Coronary artery (tissue), 2 donors: Measurements from ENCODE around the gene ARFGEF2.
"Not testable (repeated sequence)": the region's sequence is repeated elsewhere in the genome, so short reads cannot be mapped to it uniquely, and the experiment has no call there.

Source experiments
- DNase-seq: peaks from one replicate; pipeline ENCODE4 v3.0.0-alpha.2; 2017; ENCODE audit warnings: low spot score
- H3K27ac ChIP-seq, 2 donors: fragments of 200-600 bp; sonication (generic); one replicate each; pipeline ENCODE4 v1.5.1; 2016 to 2019
- H3K4me3 ChIP-seq: fragments of 200-600 bp; sonication (generic); 2 replicates; pipeline ENCODE4 v1.5.1; 2016; ENCODE audit warnings: mild to moderate bottlenecking, moderate library complexity
- CTCF ChIP-seq: fragments of 200-600 bp; sonication (generic); IDR thresholded peaks from one replicate; pipeline ENCODE4 v1.5.1; 2019; ENCODE audit warnings: antibody characterized with exemption

The ARFGEF2 gene

GRCh38 chr20:48928832-48929725 lies 7.6 kb downstream of the ARFGEF2 start:
- no peak for TF ChIP-seq CTCF
- Histone ChIP-seq H3K27ac (peak overlapping the region; percentile 74 to 84), H3K4me3 (peak overlapping the region; percentile 43)
- DNase-seq: no peak

- no peak for DNase-seq
- no peak for TF ChIP-seq CTCF
- peak overlapping the region; percentile 74 to 84 for H3K27ac ChIP-seq
- H3K4me3 ChIP-seq: peak overlapping the region; percentile 10
These were observed 8.5 kb downstream of the ARFGEF2 start for GRCh38 chr20:48930035-48930434.

- peak overlapping the region; percentile 74 to 84 for H3K27ac ChIP-seq
- DNase-seq: no peak
- no peak for TF ChIP-seq CTCF
- H3K4me3 ChIP-seq: no peak overlapping the region
These were observed 9.4 kb downstream of the ARFGEF2 start for GRCh38 chr20:48930878-48931277.

GRCh38 chr20:48931527-48932374 lies 10.2 kb downstream of the ARFGEF2 start:
- Histone ChIP-seq H3K27ac (peak overlapping the region; percentile 74 to 84), H3K4me3 (no peak overlapping the region)
- DNase-seq: no peak
- TF ChIP-seq CTCF: no peak

GRCh38 chr20:48932375-48932941 lies 10.9 kb downstream of the ARFGEF2 start:
- DNase-seq: no peak
- Histone ChIP-seq H3K27ac (peak overlapping the region; percentile 12 to 84), H3K4me3 (no peak overlapping the region)
- no peak for TF ChIP-seq CTCF

GRCh38 chr20:48933017-48933766 lies 11.7 kb downstream of the ARFGEF2 start:
- H3K4me3 ChIP-seq: no peak overlapping the region
- DNase-seq: no peak
- TF ChIP-seq CTCF: no peak
- H3K27ac ChIP-seq: peak overlapping the region; percentile 12 to 84

- DNase-seq, H3K27ac ChIP-seq, H3K4me3 ChIP-seq: not testable (repeated sequence)
These were observed 12.9 kb downstream of the ARFGEF2 start for GRCh38 chr20:48934273-48934877.

- H3K4me3 ChIP-seq, DNase-seq, H3K27ac ChIP-seq: not testable (repeated sequence)
These were observed 13.5 kb downstream of the ARFGEF2 start for GRCh38 chr20:48934966-48935365.

GRCh38 chr20:48936178-48936577 lies 14.7 kb downstream of the ARFGEF2 start:
- H3K27ac ChIP-seq, H3K4me3 ChIP-seq, DNase-seq: not testable (repeated sequence)
